Stimulated activated CD8-positive, alpha-beta memory T cell treated with anti-CD3 and anti-CD28 coated beads, Interleukin-4, amount 100 ng/mL, for 1 hour (primary cell): Measurements from ENCODE around the gene APOC1.
"Not testable (repeated sequence)": the region's sequence is repeated elsewhere in the genome, so short reads cannot be mapped to it uniquely, and the experiment has no call there.

Source experiments
- DNase-seq, 2 donors: peaks; one replicate each; pipeline ENCODE4 v3.0.0-alpha.2; 2020; ENCODE audit warnings: low read depth in 2 of 2, low spot score in 1 of 2

The APOC1 gene

GRCh38 chr19:44914433-44915206 lies at the start of gene APOC1:
TSS of gene APOC1 (plus strand) at chr19:44914608. CDS start at chr19:44914892, 284 bp downstream.
- DNase-seq = peak; percentile 46 to 55

- DNase-seq = no peak
These were observed 49.1 kb upstream of the APOC1 start for GRCh38 chr19:44865196-44865767.

GRCh38 chr19:44866664-44867063 lies 47.7 kb upstream of the APOC1 start:
- no peak for DNase-seq

DNA sequence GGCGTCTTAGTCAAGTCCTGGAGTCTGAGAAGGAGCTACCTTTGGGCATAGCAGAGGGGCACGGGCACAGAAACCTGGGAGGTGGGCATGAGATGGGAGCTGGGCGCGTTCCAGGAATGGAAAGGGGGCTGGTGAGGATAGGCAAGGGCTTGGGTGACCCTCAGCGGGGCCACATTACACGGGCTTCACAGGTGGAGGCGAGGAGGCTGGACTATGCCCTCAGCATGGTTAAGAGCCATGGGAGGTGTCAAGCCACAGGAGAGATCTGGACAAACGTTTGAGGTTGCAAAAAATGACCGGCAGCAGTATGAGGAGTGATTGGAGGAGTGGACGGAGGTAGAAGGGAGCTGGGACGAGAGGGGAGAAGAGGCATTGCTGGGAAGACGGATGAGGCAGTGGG lies 46.8 kb upstream of the APOC1 start:
- DNase-seq = no peak

- DNase-seq = no peak
These were observed 44.5 kb upstream of the APOC1 start for GRCh38 chr19:44869733-44870470.

DNA sequence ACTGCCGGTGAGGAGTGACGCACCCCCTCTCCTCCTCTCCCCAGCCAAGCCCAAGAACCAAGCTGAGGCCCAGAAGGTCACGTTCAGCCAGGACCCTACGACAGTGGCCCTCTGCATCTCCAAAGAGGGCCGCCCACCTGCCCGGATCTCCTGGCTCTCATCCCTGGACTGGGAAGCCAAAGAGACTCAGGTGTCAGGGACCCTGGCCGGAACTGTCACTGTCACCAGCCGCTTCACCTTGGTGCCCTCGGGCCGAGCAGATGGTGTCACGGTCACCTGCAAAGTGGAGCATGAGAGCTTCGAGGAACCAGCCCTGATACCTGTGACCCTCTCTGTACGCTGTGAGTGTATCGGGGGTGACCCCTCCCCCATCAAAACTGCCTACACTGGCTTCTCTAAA lies 42.6 kb upstream of the APOC1 start:
- DNase-seq = no peak

DNA sequence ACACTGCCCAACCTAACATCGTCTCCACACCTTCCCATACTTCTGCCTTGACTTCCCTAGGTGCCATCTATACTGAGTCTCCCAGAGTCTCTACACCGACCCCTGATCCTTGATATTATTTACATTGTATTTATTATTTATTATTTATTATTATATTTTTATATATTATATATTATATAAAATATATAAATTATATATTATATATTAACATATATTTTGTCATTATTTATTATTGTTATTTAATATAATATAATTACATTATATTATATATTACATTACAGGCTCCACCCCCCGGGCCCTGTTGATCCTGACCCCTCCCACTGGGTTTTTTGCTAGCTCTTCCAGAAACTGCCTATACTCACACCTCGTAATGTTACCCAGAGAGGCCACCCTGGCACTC lies 41.7 kb upstream of the APOC1 start:
- DNase-seq = no peak

DNA sequence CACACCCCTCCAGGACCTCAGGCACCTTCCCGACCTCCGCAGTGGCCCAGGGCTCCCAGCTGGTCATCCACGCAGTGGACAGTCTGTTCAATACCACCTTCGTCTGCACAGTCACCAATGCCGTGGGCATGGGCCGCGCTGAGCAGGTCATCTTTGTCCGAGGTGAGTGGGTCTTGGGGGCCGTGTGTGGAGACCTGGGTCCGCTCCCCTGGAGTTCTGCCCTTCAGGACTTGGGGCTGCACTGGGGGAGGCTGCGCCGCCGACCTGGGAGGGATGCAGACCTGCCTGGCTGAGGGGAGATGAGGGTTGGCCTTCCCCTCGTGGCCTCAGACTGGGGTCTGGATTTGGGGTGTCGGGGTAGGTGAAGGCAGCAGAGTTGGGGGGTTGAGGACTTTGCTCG lies 40.1 kb upstream of the APOC1 start:
- no peak for DNase-seq

DNA sequence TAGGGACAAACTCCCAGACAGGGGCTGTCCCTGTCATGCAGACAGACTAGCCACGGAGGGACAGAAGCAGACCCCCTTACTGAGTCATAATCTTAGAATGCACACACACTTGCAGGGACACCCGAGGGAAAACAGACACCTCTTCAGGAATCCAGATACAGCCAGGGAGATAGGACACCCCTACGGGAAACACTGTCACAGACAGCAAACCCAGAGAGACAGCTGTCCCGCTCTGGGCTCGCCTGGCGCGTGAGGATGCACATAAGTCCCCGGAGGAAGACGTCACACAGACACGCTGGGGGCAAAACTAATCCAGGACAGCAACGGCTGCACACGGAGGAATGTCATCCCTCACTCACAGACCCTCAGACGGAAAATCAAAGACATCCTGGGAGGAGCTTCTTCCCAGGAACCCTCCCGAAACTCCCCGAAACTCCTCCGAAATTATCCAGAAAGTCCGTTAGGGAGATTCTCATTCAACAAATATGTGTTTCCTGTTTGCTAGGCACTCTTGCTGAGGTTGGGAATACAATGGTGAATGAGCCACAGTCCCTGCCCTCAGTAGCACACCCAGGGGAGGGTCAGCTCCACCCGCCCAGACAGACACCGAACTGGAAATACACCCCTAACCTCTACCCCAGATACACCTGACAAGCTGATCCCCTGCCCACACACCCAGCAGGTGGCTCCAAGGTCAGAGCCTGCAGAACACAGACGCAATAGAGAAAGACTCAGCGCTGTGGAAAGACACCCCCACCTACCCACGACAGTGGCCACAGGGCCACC lies 38.5 kb upstream of the APOC1 start:
- no peak for DNase-seq

- no peak for DNase-seq
These were observed 37.4 kb upstream of the APOC1 start for GRCh38 chr19:44876930-44877535.

DNA sequence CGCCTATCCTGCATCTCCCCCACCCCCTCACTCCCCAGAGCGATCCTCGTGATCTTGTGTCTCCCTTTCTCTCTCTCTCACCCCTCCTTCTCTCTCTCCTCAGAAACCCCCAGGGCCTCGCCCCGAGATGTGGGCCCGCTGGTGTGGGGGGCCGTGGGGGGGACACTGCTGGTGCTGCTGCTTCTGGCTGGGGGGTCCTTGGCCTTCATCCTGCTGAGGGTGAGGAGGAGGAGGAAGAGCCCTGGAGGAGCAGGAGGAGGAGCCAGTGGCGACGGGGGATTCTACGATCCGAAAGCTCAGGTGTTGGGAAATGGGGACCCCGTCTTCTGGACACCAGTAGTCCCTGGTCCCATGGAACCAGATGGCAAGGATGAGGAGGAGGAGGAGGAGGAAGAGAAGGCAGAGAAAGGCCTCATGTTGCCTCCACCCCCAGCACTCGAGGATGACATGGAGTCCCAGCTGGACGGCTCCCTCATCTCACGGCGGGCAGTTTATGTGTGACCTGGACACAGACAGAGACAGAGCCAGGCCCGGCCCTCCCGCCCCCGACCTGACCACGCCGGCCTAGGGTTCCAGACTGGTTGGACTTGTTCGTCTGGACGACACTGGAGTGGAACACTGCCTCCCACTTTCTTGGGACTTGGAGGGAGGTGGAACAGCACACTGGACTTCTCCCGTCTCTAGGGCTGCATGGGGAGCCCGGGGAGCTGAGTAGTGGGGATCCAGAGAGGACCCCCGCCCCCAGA lies 36.1 kb upstream of the APOC1 start:
- no peak for DNase-seq

DNA sequence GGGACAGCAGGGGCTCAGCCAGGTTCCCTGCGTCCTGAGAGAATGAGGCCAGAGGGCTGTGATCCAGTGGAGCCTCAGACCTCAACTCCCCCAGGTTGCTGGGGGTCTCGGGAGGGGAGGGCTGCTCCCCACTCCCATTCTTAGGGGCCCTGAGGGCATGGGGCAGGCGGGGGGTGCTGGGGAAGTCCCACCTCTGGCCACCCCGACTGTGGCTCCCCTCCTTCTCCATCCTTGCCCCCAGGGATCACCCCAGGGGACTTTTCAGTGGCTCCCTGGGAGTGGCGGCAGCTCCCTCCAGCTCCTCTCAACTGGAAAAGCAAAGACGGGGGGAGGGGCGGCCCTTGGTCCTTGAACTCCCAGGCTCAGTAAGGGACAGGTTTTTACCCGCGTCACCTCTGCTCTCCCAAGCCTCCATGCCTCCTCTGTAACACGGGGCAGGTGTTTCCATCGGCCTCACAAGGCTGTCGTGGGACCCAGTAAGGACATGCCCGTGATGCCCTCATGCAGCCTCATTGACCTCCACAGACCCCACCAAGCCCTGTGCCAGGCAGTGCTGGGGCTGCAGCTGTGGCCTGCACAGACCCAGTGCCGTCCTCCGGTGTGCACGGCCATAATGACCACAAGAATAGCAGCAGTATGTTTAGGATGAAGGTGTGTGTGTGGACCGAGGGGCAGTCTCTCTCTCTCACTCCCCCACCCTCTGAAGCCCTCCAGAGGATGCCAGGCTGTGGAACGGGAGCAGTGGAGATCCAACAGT lies 34.9 kb upstream of the APOC1 start:
- no peak for DNase-seq

- DNase-seq = no peak
These were observed 32.3 kb upstream of the APOC1 start for GRCh38 chr19:44882063-44882462.

GRCh38 chr19:44882619-44883397 lies 31.6 kb upstream of the APOC1 start:
- DNase-seq = not testable (repeated sequence)

GRCh38 chr19:44883922-44884321 lies 30.5 kb upstream of the APOC1 start:
- no peak for DNase-seq

- DNase-seq = no peak
These were observed 29.8 kb upstream of the APOC1 start for GRCh38 chr19:44884566-44884965.

- DNase-seq = no peak
These were observed 28.3 kb upstream of the APOC1 start for GRCh38 chr19:44886141-44886540.

DNA sequence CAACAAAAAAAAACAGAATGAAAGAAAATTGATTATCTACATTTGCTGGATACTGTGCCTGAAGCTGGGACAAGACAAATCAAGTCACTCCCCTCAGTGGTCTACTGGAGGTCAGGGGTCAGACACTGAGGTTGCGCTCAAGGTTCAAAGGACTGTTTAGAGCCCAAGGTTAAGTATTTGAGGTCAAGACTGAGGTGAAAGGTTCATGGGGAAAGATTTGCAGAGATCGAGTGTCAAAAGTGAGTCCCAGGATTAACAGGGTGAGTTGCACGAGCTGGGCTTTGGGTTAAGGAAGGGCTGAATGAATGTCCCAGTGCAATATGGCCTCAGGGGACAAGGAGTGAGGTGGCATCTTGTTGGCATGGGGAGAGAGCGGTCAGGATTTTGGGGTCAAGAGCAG lies 26.8 kb upstream of the APOC1 start:
- no peak for DNase-seq

- not testable (repeated sequence) for DNase-seq
These were observed 26.1 kb upstream of the APOC1 start for GRCh38 chr19:44888335-44888734.
